ENCODE measurements around the gene LAMTOR4.
"Not testable (repeated sequence)": the region's sequence is repeated elsewhere in the genome, so short reads cannot be mapped to it uniquely, and the experiment has no call there.

The LAMTOR4 gene

GRCh38 chr7:100171087-100171681 is 22.5 kb downstream of the LAMTOR4 start:
- no peak for DNase-seq (ENCODE audit: low spot score)

GRCh38 chr7:100171840-100172239 is 23.1 kb downstream of the LAMTOR4 start:
- no peak for DNase-seq (ENCODE audit: low spot score)

GRCh38 chr7:100173806-100174495 is 25.2 kb downstream of the LAMTOR4 start:
- DNase-seq (ENCODE audit: low spot score): no peak

- no peak for DNase-seq (ENCODE audit: low spot score)
These were observed 25.9 kb downstream of the LAMTOR4 start for GRCh38 chr7:100174582-100174981.

GRCh38 chr7:100175296-100175935 is 26.7 kb downstream of the LAMTOR4 start:
- no peak for DNase-seq (ENCODE audit: low spot score)

- DNase-seq (ENCODE audit: low spot score): no peak
These were observed 27.7 kb downstream of the LAMTOR4 start for GRCh38 chr7:100176096-100177044.

GRCh38 chr7:100177045-100178001 is 28.6 kb downstream of the LAMTOR4 start, which contains the start of the genes GPC2 and STAG3:
GPC2 (minus strand) TSS chr7:100177381; CDS start chr7:100177199, 182 bp downstream.
STAG3 (plus strand) TSS chr7:100177918; CDS start chr7:100180557, 2,639 bp downstream.
- DNase-seq (ENCODE audit: low spot score): peak; percentile 98

GRCh38 chr7:100180084-100180483 is 31.4 kb downstream of the LAMTOR4 start:
- not testable (repeated sequence) for DNase-seq (ENCODE audit: low spot score)

GRCh38 chr7:100182616-100183015 is 33.9 kb downstream of the LAMTOR4 start:
- not testable (repeated sequence) for DNase-seq (ENCODE audit: low spot score)

- not testable (repeated sequence) for DNase-seq (ENCODE audit: low spot score)
These were observed 34.4 kb downstream of the LAMTOR4 start for GRCh38 chr7:100183090-100183489.

- no peak for DNase-seq (ENCODE audit: low spot score)
These were observed 37.0 kb downstream of the LAMTOR4 start for GRCh38 chr7:100185726-100186125.

- DNase-seq (ENCODE audit: low spot score): no peak
These were observed 40.3 kb downstream of the LAMTOR4 start for GRCh38 chr7:100189061-100189460.

GRCh38 chr7:100190048-100190711 is 41.5 kb downstream of the LAMTOR4 start:
- DNase-seq (ENCODE audit: low spot score): no peak

- DNase-seq (ENCODE audit: low spot score): no peak
These were observed 43.1 kb downstream of the LAMTOR4 start for GRCh38 chr7:100191775-100192174.

- not testable (repeated sequence) for DNase-seq (ENCODE audit: low spot score)
These were observed 43.7 kb downstream of the LAMTOR4 start for GRCh38 chr7:100192281-100192862.

- no peak for DNase-seq (ENCODE audit: low spot score)
These were observed 44.3 kb downstream of the LAMTOR4 start for GRCh38 chr7:100192969-100193368.

- DNase-seq (ENCODE audit: low spot score): no peak
These were observed 46.5 kb downstream of the LAMTOR4 start for GRCh38 chr7:100195222-100195621.

- DNase-seq (ENCODE audit: low spot score): not testable (repeated sequence)
These were observed 47.2 kb downstream of the LAMTOR4 start for GRCh38 chr7:100195901-100196322.

- DNase-seq (ENCODE audit: low spot score): no peak
These were observed 49.5 kb downstream of the LAMTOR4 start for GRCh38 chr7:100198266-100198665.

- no peak for DNase-seq (ENCODE audit: low spot score)
These were observed 52.0 kb downstream of the LAMTOR4 start for GRCh38 chr7:100200693-100201092.

All from COLO829 (cell line).